GM18951 (cell line): Measurements from ENCODE around the gene PNLIPRP1.

Experiments used
- POLR2A ChIP-seq: IDR thresholded peaks from 4 replicates; pipeline ENCODE4 v1.6.1; 2011; ENCODE audit warnings: mild to moderate bottlenecking; ENCODE audit not compliant: insufficient read length, insufficient read depth; ENCODE audit errors: extremely low read depth
- in situ Hi-C: fragments of 300-500 bp; cut with MboI; formaldehyde crosslinking; loops from one replicate; pipeline ENCODE4 v1.12.0; 2022; ENCODE audit warnings: low sequenced_read_pairs, mixed read lengths, inconsistent platforms; ENCODE audit not compliant: unreplicated experiment

The PNLIPRP1 gene

DNA sequence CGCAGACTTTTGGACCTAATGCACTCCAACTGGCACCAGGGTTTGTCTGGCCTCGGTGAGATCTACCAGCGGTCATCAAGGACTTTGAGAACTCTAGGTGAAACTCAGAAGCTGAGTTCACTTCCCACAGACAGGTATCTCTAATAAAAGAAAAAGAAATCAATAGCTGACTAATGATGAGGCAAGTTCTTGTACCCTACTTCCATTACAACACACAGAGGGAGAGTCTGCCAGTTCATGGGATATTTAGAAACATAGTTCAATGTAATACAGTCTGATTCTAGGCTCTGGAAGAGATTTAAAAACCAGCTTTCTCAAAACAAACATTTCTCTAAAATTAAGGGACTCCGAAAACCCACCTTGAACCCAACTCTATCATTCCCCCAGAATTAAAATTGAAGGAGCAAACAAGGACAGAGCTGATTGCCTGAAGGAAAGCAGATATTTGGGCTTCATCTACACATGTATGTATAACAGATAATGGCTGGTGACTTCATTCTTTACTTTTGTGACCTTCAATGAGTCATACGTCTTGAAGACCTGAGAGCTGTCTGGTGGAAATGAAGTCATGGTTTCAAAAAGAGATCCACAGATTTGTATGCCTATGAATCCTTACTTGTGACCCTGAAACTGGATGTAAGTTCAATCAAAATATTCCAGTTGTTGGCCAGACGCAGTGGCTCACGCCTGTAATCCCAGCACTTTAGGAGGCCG, 2.7 kb upstream of the PNLIPRP1 start:
- no peak for TF ChIP-seq POLR2A
- in situ Hi-C loops, result no loop called here

DNA sequence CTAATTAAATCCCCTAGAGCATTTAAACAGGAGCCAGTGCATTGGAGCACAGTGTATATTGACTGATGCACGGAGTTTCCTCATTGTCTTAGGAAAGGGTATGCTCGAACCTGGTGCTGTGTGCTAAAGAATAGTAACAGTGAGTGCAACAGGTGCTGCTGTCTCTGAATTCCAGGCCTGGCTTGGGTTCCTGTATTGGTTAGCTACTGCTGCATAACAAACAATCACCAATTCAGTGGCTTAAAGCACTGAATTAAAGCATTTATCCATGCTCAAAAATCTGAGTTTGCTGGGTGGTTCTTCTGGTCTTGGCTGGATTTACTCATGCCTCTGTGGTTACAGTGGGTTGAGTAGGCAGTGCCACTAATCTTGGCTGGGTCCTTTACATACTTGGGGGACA, 1.8 kb upstream of the PNLIPRP1 start:
- in situ Hi-C loops, result no loop called here
- no peak for TF ChIP-seq POLR2A

DNA sequence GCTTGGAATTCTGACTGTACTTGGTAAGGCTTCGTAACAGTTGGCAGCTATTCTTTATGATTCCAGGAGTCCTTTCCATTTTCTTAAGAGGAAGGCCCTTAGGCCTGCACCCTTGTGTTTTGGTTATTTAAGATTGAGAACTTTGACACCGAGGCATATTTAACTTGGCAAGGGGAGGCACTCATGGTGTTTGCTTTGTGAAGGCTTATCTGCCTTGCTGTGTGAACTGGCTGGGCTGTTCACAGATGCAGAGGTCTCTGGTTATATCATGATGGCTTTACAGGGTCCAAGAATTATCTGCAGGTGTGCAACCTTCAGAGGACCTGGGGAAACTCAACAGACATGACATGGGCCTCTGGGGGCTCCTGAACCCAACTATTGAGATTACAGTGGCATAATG, 833 bp upstream of the PNLIPRP1 start:
- in situ Hi-C loops, result no loop called here
- TF ChIP-seq POLR2A, result no peak

DNA sequence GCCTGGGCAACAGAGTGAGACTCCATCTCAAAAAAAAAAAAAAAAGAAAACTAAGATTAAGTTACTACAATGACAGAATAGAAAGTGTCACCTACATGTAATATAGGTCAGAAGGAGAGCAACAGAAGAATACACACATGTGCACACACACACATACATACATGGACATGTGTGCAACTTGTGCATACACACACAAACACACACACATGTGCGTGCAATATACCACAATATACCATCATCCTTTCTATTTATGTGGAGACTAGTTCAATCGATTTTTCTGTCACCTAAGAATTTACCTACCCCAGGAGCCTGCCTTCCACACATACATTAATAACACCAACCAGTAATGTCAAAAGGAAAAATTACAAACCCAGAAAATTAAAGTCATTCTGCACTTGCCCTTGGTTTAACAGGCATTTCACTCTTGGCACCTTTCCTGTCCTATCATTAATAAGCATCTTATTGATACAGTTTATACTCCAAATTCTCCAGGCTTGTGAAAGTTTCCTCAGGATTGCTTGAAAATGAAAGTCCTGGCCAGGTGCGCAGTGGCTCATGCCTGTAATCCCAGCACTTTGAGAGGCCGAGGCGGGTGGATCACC, 2.5 kb downstream of the PNLIPRP1 start:
- in situ Hi-C loops, result no loop called here
- no peak for TF ChIP-seq POLR2A

DNA sequence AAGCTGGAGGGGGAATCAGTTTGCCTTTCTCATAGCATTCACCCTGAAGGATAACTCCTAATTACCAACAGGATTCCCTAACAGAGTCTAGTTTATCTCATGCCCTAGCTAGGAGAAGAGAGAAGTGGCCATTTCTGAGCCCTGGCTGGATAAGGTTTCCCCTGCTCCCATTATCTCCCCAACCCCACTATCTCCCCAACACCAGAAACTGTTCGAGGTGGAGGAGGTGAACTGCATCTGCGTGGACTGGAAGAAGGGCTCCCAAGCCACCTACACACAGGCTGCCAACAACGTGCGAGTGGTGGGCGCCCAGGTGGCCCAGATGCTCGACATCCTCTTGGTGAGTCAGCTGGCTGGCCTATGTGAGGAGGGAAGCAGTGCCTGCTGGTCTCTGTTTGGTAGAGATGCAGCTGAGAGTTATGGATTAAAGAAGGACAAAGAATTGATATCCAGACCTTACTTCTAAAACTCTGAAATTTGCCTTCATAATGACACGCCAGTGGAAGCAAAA, 3.8 kb downstream of the PNLIPRP1 start:
- no peak for TF ChIP-seq POLR2A
- in situ Hi-C loops, result no loop called here

DNA sequence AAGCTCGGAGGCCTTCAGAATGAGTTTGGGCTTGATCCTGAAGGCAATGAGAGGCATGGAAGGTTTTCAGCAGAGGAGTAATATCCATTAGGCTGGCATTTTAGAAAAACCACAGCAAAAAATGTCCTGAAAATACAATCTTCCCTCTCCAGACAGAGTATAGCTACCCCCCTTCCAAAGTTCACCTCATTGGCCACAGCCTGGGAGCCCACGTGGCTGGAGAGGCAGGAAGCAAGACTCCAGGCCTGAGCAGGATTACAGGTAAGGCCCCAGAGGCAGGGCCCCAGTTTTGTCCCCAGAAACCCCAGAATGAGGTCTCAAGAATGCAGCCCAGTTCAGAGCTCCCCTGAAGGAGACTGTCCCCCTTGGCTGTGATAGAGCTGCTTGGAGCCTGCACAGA, 5.3 kb downstream of the PNLIPRP1 start:
- TF ChIP-seq POLR2A, result no peak
- in situ Hi-C loops, result no loop called here

DNA sequence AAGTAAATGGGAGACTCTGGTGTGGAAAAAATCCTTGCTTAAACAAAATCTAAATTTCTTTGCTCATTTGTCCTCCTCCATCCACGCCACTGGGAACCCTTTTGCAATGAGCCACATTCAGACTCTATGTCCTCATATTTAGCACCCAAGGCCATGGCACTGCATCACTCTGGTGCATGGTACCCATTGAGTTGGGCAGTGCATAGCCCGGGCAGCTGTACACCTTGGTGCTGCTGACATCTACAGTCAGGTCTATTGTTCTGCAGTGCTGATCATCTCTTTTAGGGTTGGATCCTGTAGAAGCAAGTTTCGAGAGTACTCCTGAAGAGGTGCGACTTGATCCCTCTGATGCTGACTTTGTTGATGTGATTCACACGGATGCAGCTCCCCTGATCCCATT, 6.8 kb downstream of the PNLIPRP1 start:
- in situ Hi-C loops, result no loop called here
- no peak for TF ChIP-seq POLR2A

DNA sequence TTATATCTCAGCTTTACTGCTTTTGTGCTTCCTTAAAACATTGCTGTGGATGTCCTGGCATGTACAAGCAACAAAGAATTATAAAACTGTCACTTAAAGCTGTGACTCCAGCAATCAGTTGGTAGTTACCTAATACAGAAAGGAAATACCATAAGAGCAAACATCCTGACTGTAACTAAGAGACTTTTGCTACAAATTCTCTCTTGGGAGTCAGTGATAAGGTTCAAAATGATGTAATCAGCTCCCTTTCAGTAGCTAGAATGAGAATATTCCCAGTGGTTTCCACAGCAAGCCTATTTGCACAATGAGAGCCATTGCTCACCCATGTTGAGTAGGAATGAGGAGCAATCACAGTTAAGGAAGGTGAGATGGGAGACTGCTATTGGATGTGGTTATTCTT, 7.6 kb downstream of the PNLIPRP1 start:
- TF ChIP-seq POLR2A, result no peak
- in situ Hi-C loops, result no loop called here

DNA sequence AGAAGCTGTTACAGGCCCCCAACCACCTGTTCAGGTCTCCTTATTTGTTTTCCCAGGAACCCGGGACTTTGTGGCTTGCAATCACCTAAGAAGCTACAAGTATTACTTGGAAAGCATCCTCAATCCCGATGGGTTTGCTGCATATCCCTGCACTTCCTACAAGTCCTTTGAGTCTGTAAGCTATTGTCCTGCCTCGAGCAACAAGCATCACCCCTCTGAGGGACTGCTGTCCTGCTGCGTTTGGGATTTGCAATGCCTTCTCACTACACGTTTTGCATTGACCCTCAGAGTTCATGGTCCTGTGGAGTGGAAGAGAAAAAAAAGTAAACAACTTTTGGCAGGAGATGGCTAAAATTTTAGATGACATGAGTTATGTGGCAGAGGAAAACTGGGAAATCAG, 9.2 kb downstream of the PNLIPRP1 start:
- in situ Hi-C loops, result no loop called here
- no peak for TF ChIP-seq POLR2A

DNA sequence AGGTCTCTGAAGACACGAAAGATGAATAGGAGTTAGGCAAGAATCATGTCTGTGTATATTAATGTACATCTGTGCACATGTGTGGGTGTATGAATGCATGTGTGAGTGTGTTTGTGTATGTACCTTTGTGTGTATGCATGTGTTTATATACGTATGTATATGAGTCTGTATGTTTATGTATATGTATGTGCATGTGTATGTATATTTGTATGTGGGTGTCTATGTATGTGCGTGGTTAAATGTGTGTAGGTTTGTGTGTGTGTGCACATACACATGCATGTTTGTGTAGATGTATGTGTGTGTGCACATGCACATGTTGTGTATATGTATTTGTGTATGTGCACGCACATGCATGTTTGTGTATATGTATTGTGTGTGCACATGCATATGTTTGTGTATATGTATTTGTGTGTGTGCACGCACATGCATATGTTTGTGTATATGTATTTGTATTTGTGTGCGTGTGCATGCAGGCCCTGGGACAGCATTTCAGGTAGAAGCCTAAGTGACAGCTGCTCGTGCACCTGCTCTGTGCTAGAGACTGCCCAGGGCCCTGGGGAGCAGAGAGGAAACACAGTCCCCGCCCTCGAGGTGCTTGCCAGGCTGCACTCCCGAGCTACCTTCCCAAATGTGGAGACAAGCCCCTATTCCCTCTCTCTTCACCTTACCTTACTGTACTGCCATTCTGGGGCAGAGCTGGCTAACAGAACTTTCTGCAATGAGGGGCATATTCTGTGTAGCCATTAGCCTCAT, 12.1 kb downstream of the PNLIPRP1 start:
- no peak for TF ChIP-seq POLR2A
- in situ Hi-C loops, result no loop called here

DNA sequence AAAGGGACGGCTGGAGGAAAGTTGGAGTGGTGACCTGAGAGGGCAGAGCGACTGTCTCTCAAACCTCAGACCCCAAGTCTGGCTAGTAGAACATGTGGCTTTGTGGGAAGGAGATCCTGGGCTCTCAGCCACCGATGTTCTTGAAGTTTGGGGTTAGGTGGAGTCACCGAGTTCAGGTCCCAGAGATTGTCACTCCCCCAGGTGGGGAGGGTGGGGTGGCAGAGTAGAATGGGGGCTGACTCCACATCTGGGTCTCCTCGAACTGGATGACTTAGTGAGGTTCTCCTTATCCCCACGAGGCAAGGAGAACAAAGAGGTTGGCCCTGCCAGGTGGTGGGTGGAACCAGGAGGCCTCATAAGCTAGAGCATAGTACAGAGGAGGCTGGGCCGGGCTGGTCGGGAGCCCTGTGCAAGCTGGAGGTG, 15.3 kb downstream of the PNLIPRP1 start:
- in situ Hi-C loops, result no loop called here
- no peak for TF ChIP-seq POLR2A

DNA sequence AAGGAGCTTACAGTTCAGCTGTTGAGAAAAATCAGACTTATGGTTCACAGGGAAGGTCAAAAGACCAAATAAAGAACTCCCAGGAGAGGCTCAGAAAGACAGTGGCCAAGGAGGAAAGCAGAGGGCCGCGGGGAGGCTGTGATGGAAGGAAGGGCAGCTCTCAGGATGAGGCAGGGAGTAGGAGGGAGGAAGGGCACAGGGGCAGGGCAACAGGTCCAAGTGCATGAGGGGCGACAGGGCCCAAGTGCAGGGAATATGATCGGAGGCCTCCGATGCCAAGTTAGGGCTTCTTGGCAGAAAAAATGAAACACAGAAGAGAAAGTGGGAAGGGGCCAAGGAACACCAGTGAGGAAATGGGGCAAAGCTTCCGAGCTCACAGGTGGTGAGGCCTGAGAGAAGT, 16.6 kb downstream of the PNLIPRP1 start:
- TF ChIP-seq POLR2A, result no peak
- in situ Hi-C loops, result no loop called here

DNA sequence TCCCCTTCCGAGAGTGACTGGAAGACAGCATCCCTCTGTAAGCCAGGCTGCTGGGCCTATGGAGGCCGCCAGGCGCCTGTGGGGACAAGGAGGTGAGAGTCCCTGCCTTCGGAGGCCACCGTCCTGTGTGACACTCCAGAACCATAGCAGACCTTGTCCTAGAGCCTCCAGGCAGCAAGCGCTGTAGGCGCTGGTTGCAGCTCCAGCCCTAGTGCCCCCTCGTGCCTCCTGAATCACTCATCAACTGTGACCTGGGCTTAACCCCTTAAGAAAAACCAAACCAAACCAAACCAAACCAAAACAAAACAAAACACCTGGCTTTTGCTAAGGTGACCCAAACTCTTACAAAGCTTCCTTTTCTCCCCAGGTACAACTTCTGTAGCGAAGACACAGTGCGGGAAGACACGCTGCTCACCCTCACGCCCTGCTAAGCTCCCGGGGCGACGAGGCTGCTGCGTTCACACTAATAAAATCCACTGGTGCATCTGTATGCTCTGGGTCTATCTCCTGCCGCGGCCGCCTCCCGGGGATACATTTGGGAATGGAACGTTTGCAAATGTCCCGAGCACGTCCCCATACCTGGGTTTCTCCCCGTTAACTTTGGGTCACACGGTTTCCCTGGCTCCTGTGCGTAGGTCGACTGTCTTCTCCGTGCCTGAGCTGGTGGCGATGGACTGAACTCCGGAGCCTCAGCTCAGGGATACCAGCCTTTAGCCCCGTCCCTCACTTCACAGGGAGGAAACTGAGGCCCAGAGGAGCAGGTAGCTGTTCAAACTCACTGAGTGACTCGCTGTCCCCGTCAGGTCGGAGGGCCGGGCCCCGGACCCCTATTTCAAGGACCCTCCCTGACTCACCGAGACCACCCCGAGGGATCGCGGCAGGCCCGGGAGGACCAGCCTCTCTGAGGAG, 18.2 kb downstream of the PNLIPRP1 start:
- TF ChIP-seq POLR2A, result no peak
- in situ Hi-C loops, result no loop called here

DNA sequence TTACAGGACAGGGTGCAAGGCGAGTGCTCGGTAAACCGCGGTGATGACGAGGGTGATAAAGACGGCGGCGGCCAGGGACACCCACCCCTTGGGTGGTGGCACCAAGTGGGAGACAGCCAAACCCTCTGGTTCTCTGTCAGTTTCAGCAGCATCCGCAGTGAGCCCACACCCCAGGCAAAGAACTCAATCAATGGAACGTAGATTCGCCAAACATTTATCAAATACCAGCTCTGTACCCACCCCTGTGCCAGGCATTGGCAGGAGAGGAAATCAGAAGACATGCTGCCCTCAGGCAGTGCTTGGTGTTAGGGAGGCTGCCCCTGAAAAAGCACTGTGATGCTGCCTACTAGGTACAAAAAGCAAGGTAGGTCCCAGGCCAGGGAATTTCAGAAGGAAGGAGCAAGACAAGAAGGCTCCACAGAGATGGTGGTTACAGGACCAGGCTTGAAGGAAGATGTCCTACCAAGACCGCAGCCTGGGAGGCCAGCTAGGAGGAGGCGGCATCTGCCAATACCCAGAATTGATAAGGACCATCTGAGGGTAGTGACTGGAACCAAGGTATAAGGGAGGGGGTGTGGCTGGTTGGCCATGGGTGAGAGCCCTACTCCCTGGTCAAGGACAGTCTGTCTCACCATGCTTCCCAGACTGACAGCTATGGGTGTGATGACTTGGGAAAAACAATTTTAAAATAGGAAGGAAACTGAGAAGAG, 19.8 kb downstream of the PNLIPRP1 start:
- TF ChIP-seq POLR2A, result no peak
- in situ Hi-C loops, result no loop called here
